ENCODE measurements around the gene FOXC1. TPM values are rescaled to one million over a fixed set of nuclear protein-coding genes. Genes with fewer than 3 reads are reported as not detected.

Gene FOXC1
- total and polyA plus RNA-seq, 9 of the 15 experiments (the other 6 are each of a cell fraction or from before 2014, with no cell fraction given) = not detected

- no peak overlapping the region for H3K9ac ChIP-seq (ENCODE audit: insufficient read depth in 1 of 2, low read depth in 2 of 2, low read length in 2 of 2)
- ATAC-seq (no peak), DNase-seq (ENCODE audit: extremely low read depth in 1 of 4, low spot score in 3 of 4) (no peak), FAIRE-seq (no peak)
- peaks cover 3% of the 10 kb centered on the region; the same call in 1 of the 2 replicates for H4K20me1 ChIP-seq (replicated peaks; ENCODE audit: control insufficient read depth, insufficient read depth, low read length)
- BruUV-seq (replicated peaks) = no TSS peak
- H3K36me3 ChIP-seq (ENCODE audit: control insufficient read depth, insufficient read depth, low read length) = no peaks in the 10 kb centered on the region
- no peaks in the 10 kb centered on the region for H3K79me2 ChIP-seq (ENCODE audit: control insufficient read depth, insufficient read depth, low read length)
- peaks cover 0 to 7% of the 10 kb centered on the region in 2 experiments; a peak in 1 of 5 replicates for H3K4me1 ChIP-seq (replicated peaks in 1 of 2; ENCODE audit: control insufficient read depth in 2 of 2, insufficient read depth in 2 of 2, low read length in 2 of 2)
- TF ChIP-seq ZNF224 (CRISPR knock-in tag; IDR thresholded peaks at IDR 0.05) = no peak
- peaks cover 25 to 71% of the 10 kb centered on the region in 2 experiments for H3K27me3 ChIP-seq (ENCODE audit: control insufficient read depth in 2 of 2, insufficient read depth in 2 of 2, low read length in 2 of 2)
- intact Hi-C loops (cut with micrococcal nuclease) (no loop called here), in situ Hi-C loops (cut with MboI) (loop anchor here (5.0 to 10.0 kb wide), 2 partner anchors 761 to 1029 kb away; no protein-coding TSS in a partner anchor)
- no peaks in the 10 kb centered on the region for H3K9me3 ChIP-seq (replicated peaks; ENCODE audit: control insufficient read depth, insufficient read depth, low read depth, low read length)
- H3K27ac ChIP-seq (ENCODE audit: extremely low read depth, low read depth, low read length) = no peak overlapping the region
- POLR2A ChIA-PET = interaction anchor here (0.5 to 0.8 kb wide), 3 partner anchors 15 to 181 kb away, joined by 3 to 6 read pairs (median 4); no protein-coding TSS in a partner anchor
- no peak overlapping the region for H2AFZ ChIP-seq (ENCODE audit: low read depth, low read length)
- CTCF ChIA-PET (ENCODE audit: low intra/inter-chr PET ratio) = no interaction called here
- WGBS (ENCODE audit: insufficient coverage, low coverage, missing lambda C conversion rate) = 2% methylated on average over 20 of the region's 20 CpGs
- H3K4me3 ChIP-seq = no peak overlapping the region
- no peak overlapping the region for H3K4me2 ChIP-seq (ENCODE audit: insufficient read depth, low read length)
- no peaks in the 10 kb centered on the region for H3K9me1 ChIP-seq (ENCODE audit: control insufficient read depth, insufficient read depth, low read length)
Measured at GRCh38 chr6:1593286-1593957, 16.3 kb upstream of the FOXC1 start.

GRCh38 chr6:1593958-1594314, 15.8 kb upstream of the FOXC1 start:
- peaks cover 3% of the 10 kb centered on the region; the same call in 1 of the 2 replicates for H4K20me1 ChIP-seq (replicated peaks; ENCODE audit: control insufficient read depth, insufficient read depth, low read length)
- H3K4me2 ChIP-seq (ENCODE audit: insufficient read depth, low read length) = no peak overlapping the region
- H2AFZ ChIP-seq (ENCODE audit: low read depth, low read length) = no peak overlapping the region
- ATAC-seq = no peak
- FAIRE-seq = no peak
- H3K4me3 ChIP-seq = no peak overlapping the region
- POLR2A ChIA-PET = interaction anchor here (0.5 to 0.8 kb wide), 2 partner anchors 16 to 19 kb away, joined by 3 to 6 read pairs; no protein-coding TSS in a partner anchor
- no peaks in the 10 kb centered on the region for H3K9me1 ChIP-seq (ENCODE audit: control insufficient read depth, insufficient read depth, low read length)
- intact Hi-C loops (cut with micrococcal nuclease) (no loop called here), in situ Hi-C loops (cut with MboI) (loop anchor here (5.0 to 10.0 kb wide), 2 partner anchors 761 to 1028 kb away; no protein-coding TSS in a partner anchor)
- no peaks in the 10 kb centered on the region for H3K9me3 ChIP-seq (replicated peaks; ENCODE audit: control insufficient read depth, insufficient read depth, low read depth, low read length)
- no peaks in the 10 kb centered on the region for H3K79me2 ChIP-seq (ENCODE audit: control insufficient read depth, insufficient read depth, low read length)
- 19% methylated on average over 22 of the region's 22 CpGs for WGBS (ENCODE audit: insufficient coverage, low coverage, missing lambda C conversion rate)
- H3K4me1 ChIP-seq (replicated peaks in 1 of 2; ENCODE audit: control insufficient read depth in 2 of 2, insufficient read depth in 2 of 2, low read length in 2 of 2) = peaks cover 0 to 10% of the 10 kb centered on the region in 2 experiments; a peak in 1 of 5 replicates
- no TSS peak for BruUV-seq (replicated peaks)
- H3K9ac ChIP-seq (ENCODE audit: insufficient read depth in 1 of 2, low read depth in 2 of 2, low read length in 2 of 2) = no peak overlapping the region
- H3K27ac ChIP-seq (ENCODE audit: extremely low read depth, low read depth, low read length) = no peak overlapping the region
- CTCF ChIA-PET (ENCODE audit: low intra/inter-chr PET ratio) = no interaction called here
- no peak for DNase-seq (ENCODE audit: extremely low read depth in 1 of 4, low spot score in 3 of 4)
- H3K27me3 ChIP-seq (ENCODE audit: control insufficient read depth in 2 of 2, insufficient read depth in 2 of 2, low read length in 2 of 2) = peaks cover 30 to 72% of the 10 kb centered on the region in 2 experiments
- H3K36me3 ChIP-seq (ENCODE audit: control insufficient read depth, insufficient read depth, low read length) = no peaks in the 10 kb centered on the region
- TF ChIP-seq SIN3A (IDR thresholded peaks at IDR 0.05; ENCODE audit: borderline replicate concordance in 2 of 2, control insufficient read depth in 1 of 2, low read depth in 2 of 2, low read length in 2 of 2) = no peak
- no peak for TF ChIP-seq ZNF431 (CRISPR knock-in tag; IDR thresholded peaks at IDR 0.05)
- no peak for TF ChIP-seq ZNF512 (tag; IDR thresholded peaks at IDR 0.05)
- TF ChIP-seq ZNF785 (CRISPR knock-in tag; IDR thresholded peaks at IDR 0.05) = no peak
- TF ChIP-seq ZNF561 (CRISPR knock-in tag; conservative IDR thresholded peaks at IDR 0.05) = no peak

Data from K562 (cell line).